Measurements from ENCODE around the gene SLC1A1. TPM values are rescaled to one million over a fixed set of nuclear protein-coding genes. Genes with fewer than 3 reads are reported as not detected.

SLC1A1 gene
- total RNA-seq, 5 donors from 2014 or later (not counting 1 experiment from before 2014, with no cell fraction given) = 0.26 to 0.46 (median 0.38) TPM; not detected in 2

GRCh38 chr9:4618700-4619099 is 128.4 kb downstream of the SLC1A1 start:
- DNase-seq = no peak
- H3K4me1 ChIP-seq (ENCODE audit: control insufficient read depth in 1 of 2, extremely low read depth in 1 of 2, insufficient read depth in 2 of 2, low read length in 2 of 2) = peaks cover 0 to 10% of the 10 kb centered on the region in 2 experiments
- peaks cover 28 to 31% (median 29%) of the 10 kb centered on the region in 3 donors for H3K4me1 Mint-ChIP-seq
- H3K27me3 Mint-ChIP-seq = no peaks in the 10 kb centered on the region
- H3K4me3 ChIP-seq (ENCODE audit: control insufficient read depth in 1 of 2, extremely low read depth in 1 of 2, low read length in 1 of 2) = no peak overlapping the region
- H3K36me3 Mint-ChIP-seq = no peaks in the 10 kb centered on the region
- ChIA-PET CTCF (no interaction called here), POLR2A (no interaction called here)
- H3K27ac ChIP-seq (ENCODE audit: low read length) = no peak overlapping the region
- no peaks in the 10 kb centered on the region for H3K36me3 ChIP-seq (ENCODE audit: control insufficient read depth in 2 of 2, extremely low read depth in 1 of 2, insufficient read depth in 1 of 2, low read length in 1 of 2)
- no peaks in the 10 kb centered on the region for H3K9me3 ChIP-seq
- ATAC-seq (replicated peaks in 1 of 4) = no peak
- no CpG with 5 or more reads among the region's 2 CpGs for WGBS (ENCODE audit: insufficient coverage)
- H3K9me3 Mint-ChIP-seq = no peaks in the 10 kb centered on the region
- no peak overlapping the region for H3K27ac Mint-ChIP-seq
- no peak overlapping the region for H3K4me3 Mint-ChIP-seq
- H3K27me3 ChIP-seq (replicated peaks in 1 of 2; ENCODE audit: control insufficient read depth in 2 of 2, extremely low read depth in 1 of 2, insufficient read depth in 2 of 2, low read length in 1 of 2) = no peaks in the 10 kb centered on the region

DNA sequence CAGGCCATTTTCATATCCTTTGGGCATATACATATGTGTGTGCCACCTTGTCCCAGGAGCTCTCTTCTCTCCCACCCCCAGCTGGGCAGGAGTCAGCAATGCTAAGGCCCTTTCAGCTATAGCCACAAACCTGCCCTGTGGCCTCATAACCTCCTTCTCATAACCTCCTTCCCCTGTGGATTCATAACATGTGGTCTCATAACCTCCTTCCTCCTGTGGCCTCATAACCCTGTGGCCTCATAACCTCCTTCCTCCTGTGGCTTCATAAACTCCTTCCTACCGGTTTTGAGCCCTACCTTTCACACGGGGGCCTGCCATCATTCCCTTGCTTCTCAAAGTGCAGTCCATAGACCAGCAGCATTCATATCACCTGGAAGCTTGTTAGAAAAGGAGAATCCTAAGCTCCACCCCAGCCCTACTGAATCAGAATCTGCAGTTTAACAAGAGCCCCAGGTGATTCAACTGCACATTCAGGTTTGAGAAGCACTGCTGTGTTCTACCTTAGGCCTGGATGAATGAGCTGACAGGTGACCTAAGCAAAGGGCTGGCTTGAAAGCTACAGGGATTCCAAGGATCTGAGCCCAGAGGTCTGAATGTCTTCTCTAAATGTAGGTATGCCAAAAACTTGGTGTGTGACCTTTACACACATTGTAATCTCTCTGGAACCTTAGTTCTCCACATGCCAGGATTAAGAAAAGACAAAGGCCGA is 129.9 kb downstream of the SLC1A1 start:
- 0% methylated on average over 2 of the region's 3 CpGs for WGBS (ENCODE audit: insufficient coverage)

GRCh38 chr9:4620881-4621555 is 130.8 kb downstream of the SLC1A1 start:
- ChIA-PET POLR2A (interaction anchor here in 1 of 2 donors (0.6 kb wide), 2 partner anchors 8 to 24 kb away, joined by 4 to 5 read pairs; no protein-coding TSS in a partner anchor), CTCF (interaction anchor here (0.5 to 1.1 kb wide), 3 partner anchors 16 to 803 kb away, joined by 3 to 4 read pairs (median 3); no protein-coding TSS in a partner anchor)
- DNase-seq = no peak
- H3K27ac ChIP-seq (ENCODE audit: low read length) = no peak overlapping the region
- ATAC-seq (replicated peaks in 1 of 4) = no peak
- no peaks in the 10 kb centered on the region for H3K9me3 ChIP-seq
- 88% methylated on average over 1 of the region's 2 CpGs for WGBS (ENCODE audit: insufficient coverage)
- peaks cover 0 to 10% of the 10 kb centered on the region in 2 experiments for H3K4me1 ChIP-seq (ENCODE audit: control insufficient read depth in 1 of 2, extremely low read depth in 1 of 2, insufficient read depth in 2 of 2, low read length in 2 of 2)
- Mint-ChIP-seq H3K9me3 (no peaks in the 10 kb centered on the region), H3K4me3 (no peak overlapping the region), H3K27ac (no peak overlapping the region), H3K27me3 (no peaks in the 10 kb centered on the region), H3K4me1 (peaks cover 16 to 21% (median 20%) of the 10 kb centered on the region in 3 donors), H3K36me3 (no peaks in the 10 kb centered on the region)
- no peaks in the 10 kb centered on the region for H3K27me3 ChIP-seq (replicated peaks in 1 of 2; ENCODE audit: control insufficient read depth in 2 of 2, extremely low read depth in 1 of 2, insufficient read depth in 2 of 2, low read length in 1 of 2)
- H3K4me3 ChIP-seq (ENCODE audit: control insufficient read depth in 1 of 2, extremely low read depth in 1 of 2, low read length in 1 of 2) = no peak overlapping the region
- no peaks in the 10 kb centered on the region for H3K36me3 ChIP-seq (ENCODE audit: control insufficient read depth in 2 of 2, extremely low read depth in 1 of 2, insufficient read depth in 1 of 2, low read length in 1 of 2)

More for the DNA sequence above, 129.9 kb downstream of the SLC1A1 start:
- DNase-seq (peak in 1 of 35 experiments; percentile 0), ATAC-seq (replicated peaks in 1 of 4) (peak in 3 of 4 experiments; percentile 28 to 78 (median 54))
- Mint-ChIP-seq H3K4me1 (peaks cover 22 to 26% (median 25%) of the 10 kb centered on the region in 3 donors), H3K36me3 (no peaks in the 10 kb centered on the region), H3K9me3 (no peaks in the 10 kb centered on the region), H3K4me3 (peak overlapping the region in 1 of 3 donors; percentile 2), H3K27me3 (no peaks in the 10 kb centered on the region), H3K27ac (peak overlapping the region; percentile 3 to 6)
- ChIA-PET POLR2A (interaction anchor here (0.6 to 0.8 kb wide), 2 partner anchors 8 to 62 kb away, joined by 3 to 4 read pairs; no protein-coding TSS in a partner anchor), CTCF (interaction anchor here (0.5 to 1.1 kb wide), 3 partner anchors 15 to 804 kb away, joined by 3 to 4 read pairs (median 3); no protein-coding TSS in a partner anchor)
- Histone ChIP-seq H3K36me3 (ENCODE audit: control insufficient read depth in 2 of 2, extremely low read depth in 1 of 2, insufficient read depth in 1 of 2, low read length in 1 of 2) (no peaks in the 10 kb centered on the region), H3K4me3 (ENCODE audit: control insufficient read depth in 1 of 2, extremely low read depth in 1 of 2, low read length in 1 of 2) (no peak overlapping the region), H3K4me1 (ENCODE audit: control insufficient read depth in 1 of 2, extremely low read depth in 1 of 2, insufficient read depth in 2 of 2, low read length in 2 of 2) (peaks cover 0 to 10% of the 10 kb centered on the region in 2 experiments), H3K27me3 (replicated peaks in 1 of 2; ENCODE audit: control insufficient read depth in 2 of 2, extremely low read depth in 1 of 2, insufficient read depth in 2 of 2, low read length in 1 of 2) (no peaks in the 10 kb centered on the region), H3K9me3 (no peaks in the 10 kb centered on the region), H3K27ac (ENCODE audit: low read length) (no peak overlapping the region)

DNA sequence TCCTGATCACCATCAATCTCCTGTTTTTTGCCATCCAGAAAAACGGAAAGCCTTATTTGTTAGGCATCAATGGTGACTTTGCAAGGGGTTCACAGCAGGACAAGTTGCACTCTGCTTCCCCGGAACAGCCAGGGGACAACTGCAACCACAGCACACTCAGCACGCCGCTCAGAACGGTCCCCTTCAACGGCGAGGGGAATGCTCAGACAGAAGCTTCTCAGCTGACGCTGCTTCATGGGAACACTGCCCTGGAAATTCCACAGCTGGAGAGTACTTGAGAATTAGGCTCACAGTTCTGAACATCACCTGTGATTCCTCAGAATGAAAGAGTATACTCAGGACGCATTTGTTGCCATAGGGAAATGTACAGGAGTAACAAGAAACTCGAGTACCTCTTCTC is 131.7 kb downstream of the SLC1A1 start:
- ATAC-seq (replicated peaks in 1 of 4) = no peak
- ChIA-PET POLR2A (interaction anchor here (0.6 kb wide), 2 partner anchors 22 to 23 kb away, joined by 4 to 5 read pairs; no protein-coding TSS in a partner anchor), CTCF (no interaction called here)
- Mint-ChIP-seq H3K27ac (no peak overlapping the region), H3K9me3 (no peaks in the 10 kb centered on the region), H3K4me1 (peaks cover 16 to 21% (median 20%) of the 10 kb centered on the region in 3 donors), H3K36me3 (no peaks in the 10 kb centered on the region), H3K4me3 (no peak overlapping the region), H3K27me3 (no peaks in the 10 kb centered on the region)
- no peak overlapping the region for H3K4me3 ChIP-seq (ENCODE audit: control insufficient read depth in 1 of 2, extremely low read depth in 1 of 2, low read length in 1 of 2)
- 82% methylated on average over 8 of the region's 10 CpGs for WGBS (ENCODE audit: insufficient coverage)
- H3K4me1 ChIP-seq (ENCODE audit: control insufficient read depth in 1 of 2, extremely low read depth in 1 of 2, insufficient read depth in 2 of 2, low read length in 2 of 2) = peaks cover 0 to 10% of the 10 kb centered on the region in 2 experiments
- no peaks in the 10 kb centered on the region for H3K36me3 ChIP-seq (ENCODE audit: control insufficient read depth in 2 of 2, extremely low read depth in 1 of 2, insufficient read depth in 1 of 2, low read length in 1 of 2)
- H3K27me3 ChIP-seq (replicated peaks in 1 of 2; ENCODE audit: control insufficient read depth in 2 of 2, extremely low read depth in 1 of 2, insufficient read depth in 2 of 2, low read length in 1 of 2) = no peaks in the 10 kb centered on the region
- no peaks in the 10 kb centered on the region for H3K9me3 ChIP-seq
- H3K27ac ChIP-seq (ENCODE audit: low read length) = no peak overlapping the region
- DNase-seq = no peak

GRCh38 chr9:4630836-4631235 is 140.6 kb downstream of the SLC1A1 start:
- Mint-ChIP-seq H3K36me3 (no peaks in the 10 kb centered on the region), H3K9me3 (no peaks in the 10 kb centered on the region), H3K27me3 (no peaks in the 10 kb centered on the region), H3K4me3 (no peak overlapping the region), H3K4me1 (peaks cover 6 to 8% (median 7%) of the 10 kb centered on the region in 3 donors), H3K27ac (no peak overlapping the region)
- H3K4me3 ChIP-seq (ENCODE audit: control insufficient read depth in 1 of 2, extremely low read depth in 1 of 2, low read length in 1 of 2) = no peak overlapping the region
- no peak for ATAC-seq (replicated peaks in 1 of 4)
- no peaks in the 10 kb centered on the region for H3K36me3 ChIP-seq (ENCODE audit: control insufficient read depth in 2 of 2, extremely low read depth in 1 of 2, insufficient read depth in 1 of 2, low read length in 1 of 2)
- ChIA-PET POLR2A (no interaction called here), CTCF (no interaction called here)
- DNase-seq = no peak
- no peaks in the 10 kb centered on the region for H3K9me3 ChIP-seq
- H3K4me1 ChIP-seq (ENCODE audit: control insufficient read depth in 1 of 2, extremely low read depth in 1 of 2, insufficient read depth in 2 of 2, low read length in 2 of 2) = no peaks in the 10 kb centered on the region
- peaks cover 0 to 4% of the 10 kb centered on the region in 2 experiments for H3K27me3 ChIP-seq (replicated peaks in 1 of 2; ENCODE audit: control insufficient read depth in 2 of 2, extremely low read depth in 1 of 2, insufficient read depth in 2 of 2, low read length in 1 of 2)
- H3K27ac ChIP-seq (ENCODE audit: low read length) = no peak overlapping the region
- 43% methylated on average over 1 of the region's 2 CpGs for WGBS (ENCODE audit: insufficient coverage)
